Activated effector memory CD4-positive, alpha-beta T cell treated with Interleukin-2 at 50 U/mL for 16 hours (primary cell): ENCODE measurements around the gene RBM27.
"Not testable (repeated sequence)": the region's sequence is repeated elsewhere in the genome, so short reads cannot be mapped to it uniquely, and the experiment has no call there.

Experiments
- DNase-seq: peaks from one replicate; pipeline ENCODE4 v3.0.0-alpha.2; 2020

Gene RBM27

DNA sequence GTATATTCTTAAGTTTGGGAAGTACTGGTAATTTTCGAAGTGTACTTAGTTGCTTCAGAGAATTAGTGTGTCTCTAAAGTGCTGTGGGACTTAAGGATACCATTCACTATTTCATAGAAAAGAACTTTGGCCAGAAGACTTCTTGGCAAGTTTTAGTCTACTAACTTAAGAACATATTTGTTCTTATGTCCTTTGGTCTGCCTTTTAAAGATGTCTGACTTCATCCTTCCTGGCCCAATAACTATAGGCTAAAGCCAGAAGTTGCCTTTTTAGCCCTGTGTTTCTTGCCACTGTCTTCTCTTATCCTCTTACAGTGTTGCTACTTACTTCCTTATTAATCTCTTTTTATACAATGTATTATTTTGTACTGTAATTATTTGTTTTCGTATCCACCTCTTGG is 6.3 kb downstream of the RBM27 start:
- DNase-seq, result no peak

DNA sequence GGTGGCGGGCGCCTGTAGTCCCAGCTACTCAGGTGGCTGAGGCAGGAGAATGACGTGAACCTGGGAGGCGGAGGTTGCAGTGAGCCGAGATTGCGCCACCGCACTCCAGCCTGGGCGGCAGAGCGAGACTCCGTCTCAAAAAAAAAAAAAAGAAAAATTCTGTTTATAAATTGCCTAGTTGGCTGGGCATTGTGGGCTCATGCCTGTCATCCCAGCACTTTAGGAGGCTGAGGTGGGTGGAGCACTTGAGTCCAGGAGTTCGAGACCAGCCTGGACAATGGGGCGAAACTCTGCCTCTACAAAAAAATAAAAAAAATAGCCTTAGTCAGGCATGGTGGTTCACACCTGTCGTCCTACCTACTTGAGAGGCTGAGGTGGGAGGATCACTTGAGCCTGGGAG is 7.4 kb downstream of the RBM27 start:
- DNase-seq, result not testable (repeated sequence)

DNA sequence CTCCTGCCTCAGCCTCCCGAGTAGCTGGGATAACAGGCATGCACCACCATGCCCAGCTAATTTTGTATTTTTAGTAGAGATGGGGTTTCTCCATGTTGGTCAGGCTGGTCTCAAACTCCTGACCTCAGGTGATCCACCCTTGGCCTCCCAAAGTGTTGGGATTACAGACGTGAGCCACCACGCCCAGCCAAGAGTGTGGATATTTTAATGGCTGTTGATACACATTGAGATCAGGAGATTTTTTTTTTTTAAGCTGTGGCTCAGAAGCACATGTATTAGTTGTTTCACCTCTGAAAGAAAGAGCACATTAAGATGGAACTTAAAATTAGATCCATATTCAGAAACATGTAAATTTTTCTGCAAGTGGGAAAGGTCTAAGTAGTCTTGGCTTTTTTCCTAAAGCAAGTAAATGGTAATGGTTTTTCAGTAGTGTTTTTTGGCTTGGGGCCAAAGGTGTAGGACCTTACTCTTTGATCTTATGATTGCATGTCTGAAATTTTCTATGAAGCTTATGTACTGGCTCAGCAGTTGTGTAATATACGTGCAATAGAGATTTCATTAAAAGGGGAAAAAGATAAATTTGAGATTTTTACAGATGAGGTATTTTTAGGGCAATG is 9.9 kb downstream of the RBM27 start:
- DNase-seq, result no peak

DNA sequence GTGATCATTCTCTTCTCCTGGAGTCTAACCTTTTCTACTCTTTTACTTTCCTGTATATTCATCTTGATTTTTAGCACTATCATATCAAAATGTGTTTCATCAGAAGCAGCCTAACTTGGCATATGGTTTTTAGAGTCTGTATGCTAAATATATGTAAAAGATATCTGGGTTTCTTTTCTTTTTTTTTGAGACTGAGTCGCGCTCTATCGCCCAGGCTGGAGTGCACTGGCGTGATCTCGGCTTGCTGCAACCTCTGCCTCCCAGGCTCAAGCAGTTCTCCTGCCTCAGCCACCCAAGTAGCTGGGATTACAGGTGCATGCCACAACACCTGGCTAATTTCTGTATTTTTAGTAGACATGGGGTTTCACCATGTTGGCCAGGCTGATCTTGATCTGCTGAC is 11.5 kb downstream of the RBM27 start:
- DNase-seq, result not testable (repeated sequence)

DNA sequence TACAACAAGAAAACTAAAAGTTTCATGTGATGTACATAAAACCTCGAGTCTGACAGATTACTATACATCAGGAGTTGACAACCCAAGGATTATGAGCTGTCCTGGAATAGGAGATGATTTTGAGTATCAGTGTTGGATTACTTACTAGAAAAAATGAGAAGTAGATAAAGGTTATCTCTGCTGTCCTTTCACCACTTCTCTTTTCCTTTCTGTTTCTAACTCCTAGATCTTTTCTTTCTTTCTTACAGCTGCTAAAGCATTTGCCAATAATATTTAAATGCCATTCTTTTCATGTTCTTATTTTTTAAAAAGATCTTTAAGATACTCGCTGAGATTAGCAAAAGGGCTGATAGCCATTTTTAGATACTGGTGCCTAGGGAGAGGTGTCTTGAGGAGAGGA is 14.8 kb downstream of the RBM27 start:
- no peak for DNase-seq

DNA sequence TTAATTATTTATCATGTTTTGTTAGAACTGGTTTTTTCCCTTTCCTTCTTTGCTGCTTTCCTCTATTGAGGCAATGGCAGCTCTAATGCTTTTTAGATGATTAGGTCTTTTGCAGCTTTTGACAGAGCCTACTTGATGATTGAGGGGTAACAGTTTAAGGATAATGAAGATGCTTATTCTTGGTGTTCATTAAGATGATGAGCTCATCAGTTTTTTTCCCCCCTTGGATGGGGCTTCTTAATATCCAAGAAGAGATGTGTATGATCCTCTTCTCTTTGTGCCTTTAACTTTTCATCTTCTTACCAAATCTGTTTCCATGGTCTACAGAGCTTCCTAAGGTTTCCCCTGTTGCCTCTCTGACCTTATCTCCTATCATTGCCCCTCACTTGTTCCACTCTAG is 15.8 kb downstream of the RBM27 start:
- no peak for DNase-seq

DNA sequence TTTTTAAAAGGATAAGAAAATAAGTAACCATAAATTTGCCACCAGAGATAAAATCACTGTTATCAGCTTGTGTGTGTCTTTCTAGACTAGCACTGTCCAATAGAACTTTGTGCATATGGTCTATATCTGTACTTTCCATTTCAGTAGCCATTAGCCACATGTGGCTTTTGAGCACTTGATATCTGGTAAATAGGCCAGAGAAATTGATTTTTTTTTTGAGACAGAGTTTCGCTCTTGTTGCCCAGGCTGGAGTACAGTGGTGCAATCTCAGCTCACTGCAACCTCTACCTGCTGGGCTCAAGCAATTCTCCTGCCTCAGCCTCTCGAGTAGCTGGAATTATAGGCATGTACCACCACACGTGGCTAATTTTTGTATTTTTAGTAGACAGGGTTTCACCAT is 17.8 kb downstream of the RBM27 start:
- no peak for DNase-seq

DNA sequence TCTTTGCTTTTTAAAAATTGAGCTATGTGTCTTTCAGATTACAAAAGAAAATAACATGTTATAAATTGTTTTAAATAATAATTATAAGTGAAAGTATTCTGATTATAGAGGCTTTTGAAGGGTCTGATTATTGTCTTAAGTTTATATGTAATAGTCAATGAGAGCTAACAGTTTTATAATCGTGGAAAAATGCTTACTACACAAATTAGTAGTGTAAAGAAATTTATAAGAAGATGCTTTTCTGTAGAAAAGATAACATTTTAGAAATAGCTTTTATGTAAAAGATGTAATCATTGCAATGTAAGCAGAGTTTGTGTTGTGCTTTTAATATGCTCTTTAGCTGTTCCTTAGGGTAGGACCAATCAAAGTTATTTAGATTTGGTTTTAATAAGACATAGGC is 18.6 kb downstream of the RBM27 start:
- DNase-seq, result no peak

DNA sequence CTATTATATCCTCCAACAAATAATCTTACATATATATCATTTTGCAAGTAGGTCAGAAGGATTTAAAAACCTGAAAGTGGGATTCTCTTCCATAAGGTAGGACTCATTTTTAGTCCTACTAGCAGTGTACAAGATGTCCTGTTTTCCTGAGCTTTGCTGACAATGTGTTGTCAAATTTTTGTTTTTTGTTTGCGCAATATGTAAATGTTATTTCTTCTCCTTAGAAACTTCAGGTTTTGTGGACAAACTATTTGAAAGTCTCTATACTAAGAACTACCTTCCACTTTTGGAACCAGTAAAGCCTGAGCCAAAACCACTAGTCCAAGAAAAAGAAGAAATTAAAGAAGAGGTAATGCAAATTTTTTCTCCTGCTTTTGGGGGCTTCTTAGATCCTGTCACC is 19.8 kb downstream of the RBM27 start:
- no peak for DNase-seq

DNA sequence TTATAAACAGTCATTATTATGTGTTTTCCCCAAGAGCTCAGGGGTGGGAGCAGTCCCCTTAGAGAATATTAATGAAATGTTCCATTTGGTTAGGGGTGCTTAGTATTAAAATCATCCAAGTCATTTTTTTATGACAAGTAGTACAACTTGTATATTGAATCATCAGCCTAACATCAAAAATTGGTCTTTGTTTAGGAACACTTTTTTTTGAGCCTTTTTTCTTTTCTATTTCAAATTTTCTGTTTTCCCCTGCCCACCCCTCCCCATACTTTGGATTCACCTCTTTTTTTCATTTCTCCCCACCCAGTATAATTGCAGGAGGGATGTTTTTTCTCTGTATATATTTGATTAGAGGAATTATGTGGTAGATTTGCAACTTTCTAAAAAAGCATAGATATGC is 25.8 kb downstream of the RBM27 start:
- DNase-seq, result no peak

DNA sequence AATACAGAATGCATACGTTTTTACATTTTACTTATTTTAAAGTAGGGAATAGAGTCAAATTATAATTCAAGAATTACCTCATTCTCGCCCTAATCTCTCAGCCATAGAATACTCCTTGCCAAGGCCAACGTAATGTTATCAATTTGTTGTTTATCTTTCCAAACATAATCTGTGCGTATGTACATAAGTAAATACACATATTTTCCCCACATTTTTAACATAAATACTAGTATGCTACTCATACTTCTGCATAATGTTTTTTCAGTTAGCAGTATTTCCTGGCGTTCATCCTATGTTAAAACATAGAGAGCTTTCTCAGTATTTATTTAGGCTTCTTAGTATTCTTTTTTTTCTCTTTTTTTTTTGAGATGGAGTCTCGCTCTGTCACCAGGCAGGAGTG is 28.8 kb downstream of the RBM27 start:
- no peak for DNase-seq

DNA sequence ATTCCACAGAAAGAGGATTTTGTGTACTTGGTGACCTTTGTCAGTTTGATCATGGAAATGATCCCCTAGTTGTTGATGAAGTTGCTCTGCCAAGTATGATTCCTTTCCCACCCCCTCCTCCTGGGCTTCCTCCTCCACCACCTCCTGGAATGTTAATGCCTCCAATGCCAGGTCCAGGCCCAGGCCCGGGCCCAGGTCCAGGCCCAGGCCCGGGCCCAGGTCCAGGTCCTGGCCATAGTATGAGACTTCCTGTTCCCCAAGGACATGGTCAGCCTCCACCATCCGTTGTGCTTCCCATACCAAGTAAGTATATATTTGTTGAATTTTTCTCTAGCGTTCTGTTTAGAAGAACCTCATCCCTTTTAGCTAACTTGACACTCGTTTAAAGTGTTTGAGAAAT is 30.0 kb downstream of the RBM27 start:
- no peak for DNase-seq

DNA sequence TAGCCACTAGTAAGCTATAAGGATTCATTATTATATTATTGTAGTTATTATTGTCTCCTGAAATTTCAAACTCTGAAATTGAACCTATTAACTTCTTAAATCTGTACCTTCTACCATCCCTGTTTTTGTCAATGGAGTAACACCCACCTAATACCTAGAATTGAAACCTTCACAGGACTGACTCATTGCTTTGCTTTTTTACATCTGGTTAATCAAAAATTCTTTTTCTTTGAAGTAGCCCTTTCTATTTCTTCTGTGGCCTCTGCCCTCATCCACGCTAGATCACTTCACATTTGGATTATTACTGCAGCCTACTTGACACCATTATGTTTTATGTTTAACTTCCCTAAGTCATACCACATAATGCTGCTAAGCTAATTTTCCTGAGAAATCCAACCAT is 35.6 kb downstream of the RBM27 start:
- no peak for DNase-seq

DNA sequence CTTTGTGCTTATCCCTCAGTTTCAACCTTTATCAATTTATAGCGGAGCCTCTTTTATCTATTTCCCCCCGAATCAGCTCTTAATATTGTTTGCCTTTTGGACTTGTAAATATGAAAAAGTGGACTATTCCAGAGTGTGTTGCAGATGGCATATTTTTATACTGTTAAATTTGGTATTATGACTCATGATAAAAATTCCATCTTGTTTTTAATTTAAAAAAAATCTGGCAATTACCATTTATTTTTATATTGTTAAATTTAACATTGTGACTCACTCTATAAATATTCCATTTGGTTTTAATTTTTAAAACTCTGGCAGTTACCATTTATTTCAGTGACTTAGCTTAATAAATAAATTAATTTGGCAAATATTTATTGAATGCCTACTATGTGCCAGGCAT is 37.5 kb downstream of the RBM27 start:
- DNase-seq, result no peak

DNA sequence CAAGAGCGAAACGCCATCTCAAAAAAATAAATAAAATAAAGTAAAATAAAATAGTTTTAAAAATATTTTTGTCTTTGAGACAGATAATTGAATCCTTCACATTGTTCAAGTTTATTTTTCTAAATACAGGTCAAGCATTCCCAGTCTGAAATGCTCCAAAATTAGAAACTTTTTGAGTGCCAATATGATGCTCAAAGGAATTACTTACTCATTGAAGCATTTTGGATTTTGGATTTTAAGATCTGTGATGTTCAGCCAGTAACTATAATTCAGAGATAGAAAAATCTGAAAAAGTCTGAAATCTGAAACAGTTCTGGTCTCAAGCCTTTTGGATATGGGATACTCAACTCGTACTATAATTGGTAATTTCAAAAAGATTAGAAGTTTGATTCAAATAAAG is 39.8 kb downstream of the RBM27 start:
- no peak for DNase-seq

DNA sequence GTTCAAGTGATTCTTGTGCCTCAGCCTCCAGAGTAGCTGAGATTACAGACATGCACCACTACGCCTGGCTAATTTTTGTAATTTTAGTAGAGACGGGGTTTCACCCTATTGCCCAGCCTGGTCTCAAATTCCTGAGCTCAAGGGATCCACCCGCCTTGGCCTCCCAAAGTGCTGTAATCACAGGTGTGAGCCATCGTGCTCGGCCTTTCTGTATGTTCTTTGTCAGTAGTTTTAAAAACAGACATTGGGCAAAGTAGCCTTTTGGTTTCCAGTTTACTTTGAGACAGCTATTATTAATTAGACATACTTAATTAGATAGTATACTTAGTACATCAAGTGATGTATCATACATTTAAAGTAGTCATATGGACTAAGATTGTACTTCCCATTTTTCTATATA is 45.2 kb downstream of the RBM27 start:
- no peak for DNase-seq

DNA sequence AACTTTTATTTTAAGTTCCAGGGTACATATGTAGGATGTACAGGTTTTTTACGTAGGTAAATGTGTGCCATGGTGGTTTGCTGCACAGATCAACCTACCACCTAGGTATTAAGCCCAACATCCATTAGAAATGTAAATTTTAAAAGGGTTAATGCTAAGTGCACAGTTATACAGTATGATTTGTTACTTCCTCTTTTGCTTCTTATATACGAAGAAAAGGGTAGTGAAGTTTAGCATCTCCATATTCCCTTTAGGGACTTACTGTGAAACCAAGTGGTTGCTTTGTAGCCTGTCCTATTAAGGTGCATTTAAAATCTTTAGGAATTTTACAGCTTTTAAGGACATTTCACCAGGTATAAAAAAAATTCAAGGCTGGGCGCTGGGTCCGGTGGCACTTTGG is 46.4 kb downstream of the RBM27 start:
- no peak for DNase-seq
